Bronchial epithelial cell (primary cell): ENCODE data around the gene RSPH1. TPM values are rescaled to one million over a fixed set of nuclear protein-coding genes. Genes with fewer than 3 reads are reported as not detected.
"Not testable (repeated sequence)": the region's sequence is repeated elsewhere in the genome, so short reads cannot be mapped to it uniquely, and the experiment has no call there.

Experiments
- DNase-seq: peaks from one replicate; pipeline ENCODE4 v3.0.0-alpha.2; 2010; ENCODE audit warnings: low read depth
- FAIRE-seq: peaks from 2 replicates; lab custom pipeline; 2011; peaks lifted over from hg19 to GRCh38; lab: Jason Lieb, UNC
- H3K27me3 ChIP-seq: 2 replicates; pipeline ENCODE4 v1.5.1; 2011; ENCODE audit warnings: low read length; ENCODE audit not compliant: control insufficient read depth, insufficient read depth
- H3K36me3 ChIP-seq: 2 replicates; pipeline ENCODE4 v1.5.1; 2011; ENCODE audit warnings: low read length; ENCODE audit not compliant: control insufficient read depth, insufficient read depth
- H3K4me3 ChIP-seq: 2 replicates; pipeline ENCODE4 v1.5.1; 2011; ENCODE audit warnings: mild to moderate bottlenecking, low read depth, low read length, control low read depth
- CTCF ChIP-seq: IDR thresholded peaks from 2 replicates; pipeline ENCODE4 v1.5.1; 2011; ENCODE audit warnings: mild to moderate bottlenecking, moderate library complexity, low read length, control low read depth, inconsistent platforms; ENCODE audit not compliant: insufficient read depth, severe bottlenecking
- total RNA-seq: library from RNA; depleted of rRNA; stranded (reverse); fragments of >200 nt; gene quantifications from 2 replicates; pipeline ENCODE4 v1.2.1, GENCODE V29; 2014

Gene RSPH1
- total RNA-seq, 1 donor from 2014 or later, result under 0.01 TPM

DNA sequence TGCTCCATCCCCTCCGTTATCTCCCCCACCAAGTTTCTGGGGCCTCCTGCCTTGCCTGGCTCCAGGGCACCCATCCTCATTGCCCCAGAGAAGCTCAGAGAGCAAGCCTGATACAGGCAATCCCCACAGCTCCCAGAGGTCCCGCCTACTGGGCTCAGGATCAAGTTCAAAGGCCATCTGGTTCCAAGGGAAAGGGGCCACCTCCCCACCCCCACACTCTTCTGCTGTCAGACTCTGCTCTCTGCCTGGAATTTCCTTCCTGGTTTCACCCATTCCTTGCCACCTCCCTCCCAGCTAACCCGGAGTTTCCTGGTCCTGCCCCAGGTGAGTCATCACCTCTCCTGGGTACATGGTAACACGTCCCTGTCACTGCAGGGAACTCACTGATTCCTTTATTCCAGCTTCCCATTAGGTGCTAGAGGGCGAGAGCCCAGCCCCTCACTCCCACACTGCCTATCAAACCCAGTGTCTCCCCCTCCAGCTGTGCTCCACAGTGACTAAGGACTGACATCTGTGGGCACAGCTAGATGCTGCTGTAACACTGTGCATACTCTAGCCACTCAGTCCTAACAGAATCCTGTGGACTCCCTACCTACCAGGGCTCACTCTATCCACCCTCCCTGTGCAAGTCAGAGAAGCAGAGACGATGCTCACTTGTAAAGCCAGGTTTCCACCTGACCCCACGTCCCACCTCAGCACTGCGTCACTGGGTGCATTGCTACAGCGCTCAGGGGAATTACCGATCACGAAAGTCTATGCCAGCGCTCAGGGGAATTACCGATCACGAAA is 21.8 kb downstream of the RSPH1 start:
- Histone ChIP-seq H3K36me3 (no peaks in the 10 kb centered on the region), H3K27me3 (no peaks in the 10 kb centered on the region), H3K4me3 (no peak overlapping the region)
- no peak for TF ChIP-seq CTCF
- DNase-seq, result peak; percentile 89
- no peak for FAIRE-seq

DNA sequence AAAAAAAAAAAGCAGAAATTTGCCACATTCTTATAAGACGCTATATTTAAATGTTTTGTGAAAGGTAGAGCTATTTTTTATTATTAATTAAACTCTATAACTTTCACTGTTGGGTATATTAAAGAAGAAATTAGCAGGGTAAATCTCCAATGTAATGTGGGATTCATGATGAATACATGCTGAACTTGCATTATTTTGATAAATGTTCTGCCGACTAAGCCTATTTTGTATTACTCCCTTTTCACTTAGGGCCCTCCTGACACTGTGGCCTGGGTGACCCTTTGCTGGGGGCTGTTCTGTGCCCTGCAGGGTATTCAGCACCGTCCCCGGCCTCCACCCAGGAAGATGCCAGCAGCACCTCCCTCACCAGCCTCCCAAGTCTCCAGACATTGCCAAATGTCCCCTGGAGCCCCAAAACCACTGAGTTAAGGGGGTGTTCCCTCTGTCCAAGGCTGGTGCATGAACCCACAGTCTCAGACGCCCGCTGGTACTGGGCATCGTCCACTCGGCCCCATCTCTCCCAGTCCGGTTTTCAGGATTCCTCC is 22.5 kb downstream of the RSPH1 start:
- H3K4me3 ChIP-seq, result no peak overlapping the region
- no peaks in the 10 kb centered on the region for H3K27me3 ChIP-seq
- DNase-seq (no peak), FAIRE-seq (no peak)
- H3K36me3 ChIP-seq, result no peaks in the 10 kb centered on the region
- TF ChIP-seq CTCF, result no peak

GRCh38 chr21:42472521-42472920 is 23.5 kb downstream of the RSPH1 start:
- no peak for TF ChIP-seq CTCF
- DNase-seq (no peak), FAIRE-seq (no peak)
- no peaks in the 10 kb centered on the region for H3K27me3 ChIP-seq
- no peaks in the 10 kb centered on the region for H3K36me3 ChIP-seq
- no peak overlapping the region for H3K4me3 ChIP-seq

GRCh38 chr21:42471716-42472330 is 24.2 kb downstream of the RSPH1 start:
- no peak for DNase-seq

GRCh38 chr21:42471206-42471605 is 24.8 kb downstream of the RSPH1 start:
- Histone ChIP-seq H3K27me3 (no peaks in the 10 kb centered on the region), H3K4me3 (no peak overlapping the region), H3K36me3 (no peaks in the 10 kb centered on the region)
- FAIRE-seq (no peak), DNase-seq (no peak)
- TF ChIP-seq CTCF, result no peak

More at GRCh38 chr21:42471716-42472330, 24.2 kb downstream of the RSPH1 start:
- H3K4me3 ChIP-seq, result no peak overlapping the region
- H3K27me3 ChIP-seq, result no peaks in the 10 kb centered on the region
- no peak for TF ChIP-seq CTCF
- H3K36me3 ChIP-seq, result no peaks in the 10 kb centered on the region
- no peak for FAIRE-seq

- not testable (repeated sequence) for H3K27me3 ChIP-seq, H3K36me3 ChIP-seq, H3K4me3 ChIP-seq, FAIRE-seq, DNase-seq
These were observed 26.3 kb downstream of the RSPH1 start for GRCh38 chr21:42469726-42470125.
